MM.1S (cell line): ENCODE data around the gene CASP9.
"Not testable (repeated sequence)": the region's sequence is repeated elsewhere in the genome, so short reads cannot be mapped to it uniquely, and the experiment has no call there.

Experiments used
- DNase-seq: peaks from one replicate; pipeline ENCODE4 v3.0.0-alpha.2; 2015
- H2AFZ ChIP-seq: fragments of 300-600 bp; sonication (generic); 2 replicates; pipeline ENCODE4 v1.6.0; 2016; ENCODE audit warnings: antibody characterized with exemption, low read length
- H3F3A ChIP-seq: fragments of 300-600 bp; sonication (generic); 2 replicates; pipeline ENCODE4 v1.6.1; 2016; ENCODE audit warnings: mild to moderate bottlenecking, antibody characterized with exemption, low read length, moderate library complexity, mixed read lengths; ENCODE audit not compliant: insufficient read depth
- H3K27ac ChIP-seq: fragments of 300-600 bp; sonication (generic); 2 replicates; pipeline ENCODE4 v1.5.1; 2016; ENCODE audit warnings: mild to moderate bottlenecking, low read length
- H3K27me3 ChIP-seq: fragments of 300-600 bp; sonication (generic); replicated peaks from 2 replicates; pipeline ENCODE4 v1.6.0; 2016; ENCODE audit warnings: low read length; ENCODE audit not compliant: insufficient read depth
- H3K36me3 ChIP-seq: fragments of 300-600 bp; sonication (generic); replicated peaks from 2 replicates; pipeline ENCODE4 v1.6.1; 2016; ENCODE audit warnings: mild to moderate bottlenecking, low read length, mixed read lengths; ENCODE audit not compliant: insufficient read depth
- H3K4me1 ChIP-seq: fragments of 300-600 bp; sonication (generic); 2 replicates; pipeline ENCODE4 v1.6.1; 2016; ENCODE audit warnings: low read length, mixed read lengths
- H3K4me2 ChIP-seq: fragments of 300-600 bp; sonication (generic); 2 replicates; pipeline ENCODE4 v1.6.0; 2016; ENCODE audit warnings: low read depth, low read length
- H3K4me3 ChIP-seq: fragments of 300-600 bp; sonication (generic); 2 replicates; pipeline ENCODE4 v1.5.1; 2016; ENCODE audit warnings: low read length, mixed read lengths
- H3K79me2 ChIP-seq: fragments of 300-600 bp; sonication (generic); 2 replicates; pipeline ENCODE4 v1.6.1; 2016; ENCODE audit warnings: mixed run types, low read length, mixed read lengths
- H3K9ac ChIP-seq: fragments of 300-600 bp; sonication (generic); 2 replicates; pipeline ENCODE4 v1.6.1; 2016; ENCODE audit warnings: low read length, mixed read lengths
- H3K9me2 ChIP-seq: fragments of 300-600 bp; sonication (generic); replicated peaks from 2 replicates; pipeline ENCODE4 v1.6.1; 2016; ENCODE audit warnings: mild to moderate bottlenecking, low read length, mixed read lengths; ENCODE audit not compliant: insufficient read depth
- H3K9me3 ChIP-seq: fragments of 300-600 bp; sonication (generic); replicated peaks from 2 replicates; pipeline ENCODE4 v1.6.1; 2016; ENCODE audit warnings: mild to moderate bottlenecking, low read length, mixed read lengths; ENCODE audit not compliant: insufficient read depth
- H4K20me1 ChIP-seq: fragments of 300-600 bp; sonication (generic); 2 replicates; pipeline ENCODE4 v1.6.1; 2016; ENCODE audit warnings: mild to moderate bottlenecking, low read length, moderate library complexity, mixed read lengths; ENCODE audit not compliant: insufficient read depth
- CTCF ChIP-seq: fragments of 300-600 bp; sonication (generic); IDR thresholded peaks from 2 replicates; pipeline ENCODE4 v1.5.1; 2016; ENCODE audit warnings: antibody characterized with exemption, low read length, mixed read lengths
- EZH2 ChIP-seq: fragments of 300-600 bp; sonication (generic); optimal IDR thresholded peaks from 2 replicates; pipeline ENCODE3; 2017; ENCODE audit warnings: low read depth, mild to moderate bottlenecking, antibody characterized with exemption, low read length, mixed read lengths
- EZH2phosphoT487 ChIP-seq: fragments of 300-600 bp; sonication (generic); IDR thresholded peaks from 2 replicates; pipeline ENCODE4 v1.6.1; 2018; ENCODE audit warnings: antibody characterized with exemption, low read length

CASP9 gene

GRCh38 chr1:15472587-15472986 is 51.4 kb downstream of the CASP9 start:
- Histone ChIP-seq H3K9me3 (no peaks in the 10 kb centered on the region), H3K36me3 (no peaks in the 10 kb centered on the region), H3K27me3 (no peaks in the 10 kb centered on the region), H3K9ac (no peak overlapping the region), H3K4me3 (no peak overlapping the region), H3K79me2 (no peaks in the 10 kb centered on the region), H3K4me1 (no peaks in the 10 kb centered on the region), H3F3A (no peaks in the 10 kb centered on the region), H3K9me2 (no peaks in the 10 kb centered on the region), H2AFZ (no peak overlapping the region), H4K20me1 (no peaks in the 10 kb centered on the region), H3K27ac (no peak overlapping the region), H3K4me2 (no peak overlapping the region)
- TF ChIP-seq EZH2: no peak
- TF ChIP-seq CTCF: no peak
- DNase-seq: no peak

GRCh38 chr1:15471723-15472122 is 52.3 kb downstream of the CASP9 start:
- not testable (repeated sequence) for H3K9me3 ChIP-seq, H3K27ac ChIP-seq, H3K27me3 ChIP-seq, H3K9me2 ChIP-seq, H4K20me1 ChIP-seq, H3K9ac ChIP-seq, H3F3A ChIP-seq, H3K4me2 ChIP-seq, H3K79me2 ChIP-seq, H2AFZ ChIP-seq, H3K4me3 ChIP-seq, H3K36me3 ChIP-seq, H3K4me1 ChIP-seq
- DNase-seq: peak; percentile 46

- H3K79me2 ChIP-seq, H2AFZ ChIP-seq, H3F3A ChIP-seq, H3K4me1 ChIP-seq, H3K36me3 ChIP-seq, H3K4me2 ChIP-seq, H3K9me2 ChIP-seq, H3K27ac ChIP-seq, H4K20me1 ChIP-seq, H3K9me3 ChIP-seq, H3K9ac ChIP-seq, H3K27me3 ChIP-seq, H3K4me3 ChIP-seq, DNase-seq: not testable (repeated sequence)
These were observed 52.9 kb downstream of the CASP9 start for GRCh38 chr1:15471067-15471466.

GRCh38 chr1:15469821-15470448 is 54.1 kb downstream of the CASP9 start:
- H3K79me2 ChIP-seq, H3K4me1 ChIP-seq, H3K9ac ChIP-seq, H3K9me2 ChIP-seq, H4K20me1 ChIP-seq, H3K4me2 ChIP-seq, H2AFZ ChIP-seq, DNase-seq, H3K4me3 ChIP-seq, H3K27ac ChIP-seq, H3K27me3 ChIP-seq, H3K36me3 ChIP-seq, H3F3A ChIP-seq, H3K9me3 ChIP-seq: not testable (repeated sequence)

- no peak overlapping the region for H3K9ac ChIP-seq
- no peak overlapping the region for H3K4me3 ChIP-seq
- DNase-seq: no peak
- H2AFZ ChIP-seq: no peak overlapping the region
- no peaks in the 10 kb centered on the region for H3K9me3 ChIP-seq
- no peaks in the 10 kb centered on the region for H3K9me2 ChIP-seq
- H3F3A ChIP-seq: no peaks in the 10 kb centered on the region
- no peak overlapping the region for H3K27ac ChIP-seq
- H4K20me1 ChIP-seq: no peaks in the 10 kb centered on the region
- H3K36me3 ChIP-seq: no peaks in the 10 kb centered on the region
- no peaks in the 10 kb centered on the region for H3K79me2 ChIP-seq
- H3K27me3 ChIP-seq: no peaks in the 10 kb centered on the region
- TF ChIP-seq EZH2phosphoT487 (no peak), CTCF (no peak), EZH2 (no peak)
- no peaks in the 10 kb centered on the region for H3K4me1 ChIP-seq
- H3K4me2 ChIP-seq: no peak overlapping the region
These were observed 54.7 kb downstream of the CASP9 start for GRCh38 chr1:15469361-15469760.
